Stomach smooth muscle (tissue), 2 donors: ENCODE data around the gene PPM1N.

Experiments used
- H3K27ac ChIP-seq: one replicate; pipeline ENCODE4 v1.7.0; 2013; ENCODE audit warnings: mild to moderate bottlenecking, low read length, inconsistent platforms
- H3K27me3 ChIP-seq, 2 donors: one replicate each; pipeline ENCODE4 v1.7.0; 2013; ENCODE audit warnings: low read length in 2 of 2; ENCODE audit not compliant: insufficient read depth in 2 of 2, control insufficient read depth in 1 of 2
- H3K36me3 ChIP-seq, 2 donors: one replicate each; pipeline ENCODE4 v1.7.0; 2013; ENCODE audit warnings: low read length in 2 of 2; ENCODE audit not compliant: control insufficient read depth in 2 of 2, insufficient read depth in 2 of 2
- H3K4me1 ChIP-seq: one replicate; pipeline ENCODE4 v1.7.0; 2013; ENCODE audit warnings: low read length; ENCODE audit not compliant: control insufficient read depth, insufficient read depth
- H3K4me3 ChIP-seq, 2 donors: one replicate each; pipeline ENCODE4 v1.7.0; 2013; ENCODE audit warnings: low read length in 2 of 2
- H3K9ac ChIP-seq, 2 donors: one replicate each; pipeline ENCODE4 v1.7.0; 2013; ENCODE audit warnings: low read length in 2 of 2, mild to moderate bottlenecking in 1 of 2
- H3K9me3 ChIP-seq, 2 donors: one replicate each; pipeline ENCODE4 v1.7.0; 2013; ENCODE audit warnings: low read length in 2 of 2; ENCODE audit not compliant: control insufficient read depth in 2 of 2
- donor health status: healthy.
- donor health status: Pancreatic carcinoma.

Gene PPM1N

GRCh38 chr19:45494261-45494916 is 3.9 kb upstream of the PPM1N start:
- H3K4me3 ChIP-seq, result no peak overlapping the region
- H3K9me3 ChIP-seq, result no peaks in the 10 kb centered on the region
- no peak overlapping the region for H3K9ac ChIP-seq
- H3K27ac ChIP-seq, result no peak overlapping the region
- no peaks in the 10 kb centered on the region for H3K36me3 ChIP-seq
- H3K27me3 ChIP-seq, result peaks cover 13 to 29% of the 10 kb centered on the region in 2 donors
- peaks cover 44% of the 10 kb centered on the region for H3K4me1 ChIP-seq

- H3K9me3 ChIP-seq, result no peaks in the 10 kb centered on the region
- H3K9ac ChIP-seq, result no peak overlapping the region
- no peak overlapping the region for H3K4me3 ChIP-seq
- peaks cover 18 to 30% of the 10 kb centered on the region in 2 donors for H3K27me3 ChIP-seq
- H3K27ac ChIP-seq, result no peak overlapping the region
- H3K4me1 ChIP-seq, result peaks cover 45% of the 10 kb centered on the region
- no peaks in the 10 kb centered on the region for H3K36me3 ChIP-seq
These were observed 3.1 kb upstream of the PPM1N start for GRCh38 chr19:45495178-45495577.

- Histone ChIP-seq H3K4me3 (peak overlapping the region; percentile 64 to 72), H3K27me3 (peaks cover 18 to 30% of the 10 kb centered on the region in 2 donors), H3K9ac (peak overlapping the region in 1 of 2 donors; percentile 21), H3K27ac (no peak overlapping the region), H3K4me1 (peaks cover 45% of the 10 kb centered on the region), H3K36me3 (no peaks in the 10 kb centered on the region), H3K9me3 (no peaks in the 10 kb centered on the region)
These were observed 1.8 kb upstream of the PPM1N start for GRCh38 chr19:45496349-45496953.

GRCh38 chr19:45497791-45498190 is 452 bp upstream of the PPM1N start:
- H3K9me3 ChIP-seq, result no peaks in the 10 kb centered on the region
- no peaks in the 10 kb centered on the region for H3K36me3 ChIP-seq
- no peak overlapping the region for H3K9ac ChIP-seq
- no peak overlapping the region for H3K4me3 ChIP-seq
- no peak overlapping the region for H3K27ac ChIP-seq
- H3K27me3 ChIP-seq, result peaks cover 18 to 30% of the 10 kb centered on the region in 2 donors
- peaks cover 36% of the 10 kb centered on the region for H3K4me1 ChIP-seq

GRCh38 chr19:45499196-45500180 is 1.2 kb downstream of the PPM1N start:
- H3K27me3 ChIP-seq, result peaks cover 18 to 29% of the 10 kb centered on the region in 2 donors
- H3K9ac ChIP-seq, result no peak overlapping the region
- H3K4me1 ChIP-seq, result peaks cover 29% of the 10 kb centered on the region
- H3K4me3 ChIP-seq, result peak overlapping the region in 1 of 2 donors; percentile 15
- H3K9me3 ChIP-seq, result no peaks in the 10 kb centered on the region
- no peaks in the 10 kb centered on the region for H3K36me3 ChIP-seq
- no peak overlapping the region for H3K27ac ChIP-seq

GRCh38 chr19:45500918-45501729 is 2.9 kb downstream of the PPM1N start:
- H3K27me3 ChIP-seq, result peaks cover 11 to 22% of the 10 kb centered on the region in 2 donors
- H3K9ac ChIP-seq, result no peak overlapping the region
- H3K27ac ChIP-seq, result no peak overlapping the region
- no peaks in the 10 kb centered on the region for H3K9me3 ChIP-seq
- H3K36me3 ChIP-seq, result no peaks in the 10 kb centered on the region
- H3K4me1 ChIP-seq, result peaks cover 27% of the 10 kb centered on the region
- H3K4me3 ChIP-seq, result no peak overlapping the region

GRCh38 chr19:45501730-45502014 is 3.4 kb downstream of the PPM1N start:
- Histone ChIP-seq H3K9ac (no peak overlapping the region), H3K9me3 (no peaks in the 10 kb centered on the region), H3K27ac (no peak overlapping the region), H3K4me3 (no peak overlapping the region), H3K36me3 (no peaks in the 10 kb centered on the region), H3K27me3 (peaks cover 11 to 21% of the 10 kb centered on the region in 2 donors), H3K4me1 (peaks cover 27% of the 10 kb centered on the region)

- Histone ChIP-seq H3K4me1 (peaks cover 27% of the 10 kb centered on the region), H3K27ac (no peak overlapping the region), H3K36me3 (no peaks in the 10 kb centered on the region), H3K4me3 (no peak overlapping the region), H3K27me3 (peaks cover 11 to 21% of the 10 kb centered on the region in 2 donors), H3K9me3 (no peaks in the 10 kb centered on the region), H3K9ac (no peak overlapping the region)
These were observed 3.9 kb downstream of the PPM1N start for GRCh38 chr19:45502111-45502510.

- Histone ChIP-seq H3K36me3 (no peaks in the 10 kb centered on the region), H3K27me3 (peaks cover 6 to 9% of the 10 kb centered on the region in 2 donors), H3K9me3 (no peaks in the 10 kb centered on the region), H3K9ac (no peak overlapping the region), H3K4me1 (peaks cover 17% of the 10 kb centered on the region), H3K4me3 (no peak overlapping the region), H3K27ac (no peak overlapping the region)
These were observed 5.7 kb downstream of the PPM1N start for GRCh38 chr19:45503909-45504308.
